Measurements from ENCODE around the gene PSD2. TPM values are rescaled to one million over a fixed set of nuclear protein-coding genes. Genes with fewer than 3 reads are reported as not detected.

PSD2 gene
- total RNA-seq, 4 donors from 2014 or later, result 0.30 to 0.76 TPM; not detected in 2

- no peak for DNase-seq
- no peaks in the 10 kb centered on the region for H3K27me3 ChIP-seq
- no peak overlapping the region for H3K4me3 ChIP-seq
- no peak overlapping the region for H3K27ac ChIP-seq
- intact Hi-C loops (cut with DNase I; ENCODE audit: low total_unique reads), result no loop called here
- no peaks in the 10 kb centered on the region for H3K4me1 ChIP-seq
- H3K9me3 ChIP-seq, result no peaks in the 10 kb centered on the region
- TF ChIP-seq CTCF (IDR thresholded peaks at IDR 0.05) (no peak), POLR2A (IDR thresholded peaks at IDR 0.05) (no peak)
- no peaks in the 10 kb centered on the region for H3K36me3 ChIP-seq
Measured at GRCh38 chr5:139880416-139881142, 85.0 kb downstream of the PSD2 start.

GRCh38 chr5:139881143-139881733, 85.6 kb downstream of the PSD2 start:
- H3K27ac ChIP-seq, result no peak overlapping the region
- no peaks in the 10 kb centered on the region for H3K36me3 ChIP-seq
- H3K27me3 ChIP-seq, result no peaks in the 10 kb centered on the region
- TF ChIP-seq POLR2A (IDR thresholded peaks at IDR 0.05) (no peak), CTCF (IDR thresholded peaks at IDR 0.05) (no peak)
- intact Hi-C loops (cut with DNase I; ENCODE audit: low total_unique reads), result no loop called here
- no peaks in the 10 kb centered on the region for H3K9me3 ChIP-seq
- no peak for DNase-seq
- H3K4me3 ChIP-seq, result no peak overlapping the region
- no peaks in the 10 kb centered on the region for H3K4me1 ChIP-seq

GRCh38 chr5:139882316-139882715, 86.7 kb downstream of the PSD2 start:
- no peak for TF ChIP-seq CTCF (IDR thresholded peaks at IDR 0.05)
- no peak for TF ChIP-seq POLR2A (IDR thresholded peaks at IDR 0.05)
- H3K4me1 ChIP-seq, result no peaks in the 10 kb centered on the region
- DNase-seq, result no peak

GRCh38 chr5:139882961-139883539, 87.4 kb downstream of the PSD2 start:
- Histone ChIP-seq H3K36me3 (no peaks in the 10 kb centered on the region), H3K4me3 (no peak overlapping the region), H3K4me1 (no peaks in the 10 kb centered on the region), H3K27ac (no peak overlapping the region), H3K9me3 (no peaks in the 10 kb centered on the region), H3K27me3 (no peaks in the 10 kb centered on the region)
- no peak for TF ChIP-seq CTCF (IDR thresholded peaks at IDR 0.05)
- intact Hi-C loops (cut with DNase I; ENCODE audit: low total_unique reads), result no loop called here
- no peak for DNase-seq

More at GRCh38 chr5:139882316-139882715, 86.7 kb downstream of the PSD2 start:
- Histone ChIP-seq H3K27me3 (no peaks in the 10 kb centered on the region), H3K9me3 (no peaks in the 10 kb centered on the region), H3K27ac (no peak overlapping the region), H3K36me3 (no peaks in the 10 kb centered on the region), H3K4me3 (no peak overlapping the region)
- intact Hi-C loops (cut with DNase I; ENCODE audit: low total_unique reads), result no loop called here

- H3K27ac ChIP-seq, result no peak overlapping the region
- H3K4me1 ChIP-seq, result no peaks in the 10 kb centered on the region
- TF ChIP-seq POLR2A (IDR thresholded peaks at IDR 0.05) (no peak), CTCF (IDR thresholded peaks at IDR 0.05) (no peak)
- no peak for DNase-seq
- no peaks in the 10 kb centered on the region for H3K9me3 ChIP-seq
- no peak overlapping the region for H3K4me3 ChIP-seq
- no peaks in the 10 kb centered on the region for H3K27me3 ChIP-seq
- intact Hi-C loops (cut with DNase I; ENCODE audit: low total_unique reads), result no loop called here
- H3K36me3 ChIP-seq, result no peaks in the 10 kb centered on the region
Measured at GRCh38 chr5:139884144-139884543, 88.5 kb downstream of the PSD2 start.
